ENCODE results near the gene RPTOR.

Gene RPTOR

GRCh38 chr17:80668375-80669148 is 123.9 kb downstream of the RPTOR start:
- DNase-seq = no peak

DNA sequence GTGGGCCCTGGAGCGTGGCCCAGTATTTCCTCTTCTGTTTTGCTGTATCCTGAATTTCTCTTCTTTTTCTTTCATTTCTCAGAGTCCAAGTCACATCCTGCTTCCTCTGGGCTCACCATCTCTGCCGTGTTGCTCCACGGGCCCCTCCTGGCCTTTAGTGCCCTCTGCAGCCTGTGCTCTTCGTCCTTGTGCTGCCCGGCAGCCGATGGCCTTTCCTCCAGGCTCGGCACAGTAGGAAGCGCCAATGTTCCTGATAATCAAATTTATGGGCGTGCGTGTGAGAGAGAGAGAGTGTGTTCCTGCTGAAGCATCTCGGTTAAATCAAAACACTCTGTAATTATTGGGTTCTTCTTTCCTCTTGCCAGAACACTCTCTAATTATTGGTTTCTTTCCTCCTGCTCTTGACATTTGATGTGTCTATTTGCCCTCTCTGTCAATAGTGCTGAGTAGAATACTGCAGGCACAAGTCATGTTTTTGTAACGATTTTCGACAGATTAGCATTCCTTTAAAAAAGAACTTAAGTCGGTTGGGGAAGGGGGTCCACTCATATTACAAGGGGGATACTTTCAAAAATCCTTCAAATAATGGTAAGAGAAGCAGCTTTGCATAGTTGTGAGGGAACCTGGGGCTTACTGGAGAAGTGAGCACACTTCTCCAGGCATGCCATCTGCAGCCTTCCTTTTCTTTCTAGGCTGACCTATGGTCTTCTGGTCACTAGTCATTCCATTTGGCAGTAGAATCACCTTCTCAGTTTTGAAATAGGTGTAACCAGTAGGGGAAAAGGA is 126.6 kb downstream of the RPTOR start:
- DNase-seq = no peak

GRCh38 chr17:80671825-80672110 is 127.1 kb downstream of the RPTOR start:
- DNase-seq = no peak

DNA sequence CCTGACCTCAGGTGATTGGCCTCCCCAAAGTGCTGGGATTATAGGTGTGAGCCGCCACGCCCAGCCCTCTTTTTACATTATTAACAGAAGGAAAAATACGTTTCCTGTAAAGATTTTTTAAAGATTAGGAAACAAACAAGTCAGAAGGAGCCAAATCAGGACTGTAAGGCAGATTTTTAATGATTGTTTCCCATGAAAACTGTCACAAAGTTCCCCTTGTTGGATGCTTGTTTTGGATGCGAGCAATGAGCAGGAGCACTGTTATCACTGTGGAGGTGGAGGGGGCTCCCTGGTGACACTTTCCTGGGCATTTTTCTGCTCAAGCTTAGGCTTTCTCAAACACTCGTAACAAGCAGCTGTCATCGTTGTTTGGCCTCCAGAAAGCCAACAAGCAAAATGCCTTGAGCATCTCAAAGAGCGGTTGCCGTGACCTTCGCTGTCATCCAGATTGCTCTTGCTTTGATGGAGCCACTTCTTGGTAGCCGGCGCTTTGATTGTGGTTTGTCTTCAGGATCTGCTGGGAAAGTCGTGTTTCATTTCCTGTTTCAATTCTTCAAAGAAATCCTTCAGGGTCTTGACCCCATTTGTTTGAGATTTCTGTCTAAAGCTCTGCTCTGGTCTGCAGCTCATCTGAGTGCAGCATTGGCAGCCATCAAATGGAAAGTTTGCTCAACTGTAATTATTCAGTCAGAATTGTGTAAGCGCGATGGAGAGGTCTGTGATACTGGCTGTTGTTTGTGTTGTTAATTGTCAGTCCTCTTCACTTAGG is 128.7 kb downstream of the RPTOR start:
- DNase-seq = no peak

DNA sequence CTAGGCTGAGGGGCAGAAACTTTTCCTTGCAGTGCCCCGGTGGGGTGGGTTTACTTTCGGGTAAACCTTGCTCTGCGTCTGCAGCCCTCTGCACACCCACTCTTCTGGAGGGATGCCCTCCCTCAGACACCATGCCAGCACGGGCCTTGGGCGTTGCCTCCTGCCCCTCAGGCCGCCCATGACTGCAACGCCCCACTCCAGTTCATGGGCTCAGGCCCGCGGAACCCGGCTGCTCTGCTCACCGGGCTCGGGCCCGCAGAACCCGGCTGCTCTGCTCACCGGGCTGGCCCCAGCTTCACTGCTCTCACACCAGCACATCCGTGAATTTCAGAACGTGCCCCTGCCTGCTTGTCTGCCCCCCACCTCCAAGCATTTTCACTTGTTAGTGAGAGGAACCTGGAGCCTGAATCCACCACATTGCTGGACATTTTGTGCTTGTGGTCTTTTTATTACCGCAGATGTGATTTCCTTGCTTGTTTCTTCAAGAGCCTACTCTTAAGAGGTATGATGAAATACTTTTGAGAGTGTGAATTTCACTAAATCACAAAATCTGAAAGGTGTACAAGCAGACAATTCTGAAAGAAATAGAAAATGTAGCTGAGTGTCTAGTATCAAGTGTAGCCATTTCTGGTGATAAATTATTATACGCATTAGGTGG is 130.9 kb downstream of the RPTOR start:
- DNase-seq = no peak

- DNase-seq = no peak
These were observed 131.4 kb downstream of the RPTOR start for GRCh38 chr17:80676096-80676466.

DNA sequence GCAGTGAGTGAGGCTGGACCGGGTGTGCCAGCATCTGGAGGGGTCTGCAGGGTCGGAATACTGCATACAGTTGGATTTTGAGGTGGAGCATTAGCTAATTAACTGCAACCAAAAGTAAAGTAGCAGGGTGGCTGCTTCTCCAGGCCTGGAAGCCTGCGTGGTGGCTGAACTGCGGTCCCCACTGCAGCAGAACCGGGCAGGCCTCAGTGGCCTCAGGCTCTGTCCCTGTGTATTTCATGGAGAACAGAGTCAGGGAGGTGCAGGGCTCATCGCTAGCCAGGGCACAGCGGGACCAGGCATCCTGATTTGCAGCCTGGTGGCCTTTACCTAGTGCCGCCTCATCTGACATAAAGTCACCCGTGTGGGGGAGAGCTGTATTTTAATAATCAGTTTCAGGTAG is 131.9 kb downstream of the RPTOR start:
- DNase-seq = no peak

DNA sequence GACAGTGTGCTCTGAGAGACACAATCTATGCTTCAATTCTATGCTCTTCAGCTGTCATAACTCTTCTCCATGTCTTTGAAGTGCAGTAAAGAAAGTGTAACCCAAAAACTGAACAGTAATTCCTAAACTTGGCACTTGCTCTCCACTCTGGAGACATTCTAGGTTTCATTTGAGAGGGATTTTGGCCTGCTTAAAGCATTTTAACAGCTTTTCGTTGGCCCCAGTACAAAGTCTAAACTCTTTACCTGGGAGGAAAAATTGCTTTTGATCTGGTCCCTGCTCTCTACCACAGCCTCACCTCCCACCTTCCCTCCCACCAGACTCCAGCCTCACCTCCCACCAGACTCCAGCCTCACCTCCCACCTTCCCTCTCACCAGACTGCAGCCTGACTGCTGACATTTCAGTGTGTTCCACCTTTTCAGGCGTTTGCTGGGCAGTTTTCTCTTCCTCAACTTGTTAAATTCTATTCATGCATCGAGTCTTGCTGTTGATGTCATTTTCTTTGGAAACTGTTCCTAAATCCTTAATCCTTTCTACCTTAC is 132.6 kb downstream of the RPTOR start:
- DNase-seq = no peak

DNA sequence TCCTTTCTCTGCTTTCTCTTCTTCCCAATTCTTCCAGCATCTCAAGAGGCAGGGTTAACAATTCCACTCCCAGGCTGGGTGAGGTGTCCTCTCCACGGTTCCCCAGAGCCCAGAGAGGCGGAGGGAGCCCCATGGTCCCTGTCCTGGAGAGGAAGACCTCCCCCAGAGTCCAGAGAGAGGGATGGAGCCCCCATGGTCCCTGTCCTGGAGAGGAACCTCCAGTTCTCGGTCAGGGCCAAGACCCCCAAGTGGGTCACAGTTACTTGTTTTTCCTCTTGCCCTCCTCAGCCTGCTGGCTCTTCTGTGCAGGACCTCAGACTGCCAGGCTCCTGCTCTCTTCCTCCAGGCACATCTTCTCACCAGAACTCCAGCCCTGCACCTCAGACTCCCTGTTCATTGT is 135.2 kb downstream of the RPTOR start:
- peak; percentile 20 for DNase-seq

DNA sequence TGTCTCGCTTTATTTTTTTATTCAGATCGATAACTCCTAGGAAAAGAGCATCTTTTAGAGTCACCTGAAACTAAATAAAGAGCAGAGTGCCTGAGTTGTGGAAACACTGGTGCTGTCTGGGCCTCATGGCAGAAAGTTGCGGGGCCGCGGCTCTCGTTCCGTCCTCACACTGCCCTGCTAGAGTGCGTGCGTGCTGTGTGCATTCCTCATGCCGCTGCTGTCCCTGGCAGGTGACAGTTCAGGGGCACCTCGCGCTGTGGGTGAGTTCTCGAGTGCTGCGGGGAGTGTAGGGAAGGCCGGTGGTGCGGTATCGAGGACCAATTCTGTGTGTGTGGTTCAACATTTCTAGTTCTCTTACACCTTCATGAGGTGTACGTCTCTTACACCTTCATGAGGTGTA is 136.6 kb downstream of the RPTOR start:
- DNase-seq = no peak

DNA sequence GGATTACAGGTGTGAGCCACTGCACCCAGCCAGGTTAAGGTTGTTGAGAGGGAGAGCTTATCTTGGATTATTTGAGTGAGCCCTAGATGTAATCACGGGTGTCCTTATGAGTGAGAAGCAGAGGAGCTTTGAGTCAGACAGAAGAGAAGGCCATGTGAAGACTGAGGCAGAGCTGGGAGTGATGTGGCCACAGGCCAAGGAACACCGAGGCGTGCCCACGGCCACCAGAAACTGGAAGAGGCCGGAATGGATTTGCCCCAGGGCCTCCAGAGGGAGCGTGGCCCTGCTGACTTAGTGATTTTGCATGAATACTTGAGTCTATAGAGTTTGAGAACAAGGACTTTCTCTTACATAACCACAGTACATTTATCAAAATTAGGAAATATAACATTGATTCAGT is 137.7 kb downstream of the RPTOR start:
- DNase-seq = no peak

DNA sequence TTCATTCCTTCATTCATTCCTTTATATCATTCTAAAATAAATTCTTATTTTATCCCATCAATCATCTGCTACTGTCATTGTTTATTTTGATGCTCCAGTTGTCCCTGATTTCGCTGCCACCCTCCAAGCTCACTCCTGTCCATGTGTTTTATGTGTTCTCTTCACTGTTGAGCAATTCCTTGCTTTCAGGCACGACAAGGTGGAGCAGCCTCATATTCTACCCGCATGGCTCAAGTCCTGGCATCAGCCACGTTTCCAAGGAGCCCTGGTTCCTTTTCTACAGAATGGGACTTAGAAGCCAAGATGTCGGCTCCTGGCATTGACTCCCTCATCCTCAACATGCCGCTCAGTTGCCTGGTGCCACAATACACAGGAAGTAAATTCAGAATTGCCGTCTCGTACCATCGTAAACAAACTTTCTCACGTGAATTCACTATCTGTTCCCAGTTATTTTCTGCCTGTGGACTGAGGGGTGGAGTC is 139.0 kb downstream of the RPTOR start:
- DNase-seq = no peak

DNA sequence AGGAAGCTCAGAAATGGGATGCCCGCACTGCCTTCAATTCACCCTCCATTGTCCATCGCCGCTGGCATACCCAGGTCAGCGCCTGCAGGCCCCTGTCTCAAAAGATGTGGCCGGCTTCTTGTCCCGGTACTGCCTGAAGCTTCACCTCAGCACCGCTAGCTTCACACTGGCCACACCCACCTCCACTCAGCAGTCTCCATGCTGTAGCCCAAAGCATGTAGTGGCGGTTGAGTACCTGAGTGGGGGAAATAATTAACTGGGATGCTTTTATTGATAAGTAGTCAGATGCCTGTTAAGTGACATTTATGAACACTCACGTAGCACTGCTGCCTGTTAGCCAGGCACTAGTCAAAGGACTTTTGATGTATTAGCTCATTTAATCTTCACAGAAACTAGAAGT is 143.2 kb downstream of the RPTOR start:
- no peak for DNase-seq

DNA sequence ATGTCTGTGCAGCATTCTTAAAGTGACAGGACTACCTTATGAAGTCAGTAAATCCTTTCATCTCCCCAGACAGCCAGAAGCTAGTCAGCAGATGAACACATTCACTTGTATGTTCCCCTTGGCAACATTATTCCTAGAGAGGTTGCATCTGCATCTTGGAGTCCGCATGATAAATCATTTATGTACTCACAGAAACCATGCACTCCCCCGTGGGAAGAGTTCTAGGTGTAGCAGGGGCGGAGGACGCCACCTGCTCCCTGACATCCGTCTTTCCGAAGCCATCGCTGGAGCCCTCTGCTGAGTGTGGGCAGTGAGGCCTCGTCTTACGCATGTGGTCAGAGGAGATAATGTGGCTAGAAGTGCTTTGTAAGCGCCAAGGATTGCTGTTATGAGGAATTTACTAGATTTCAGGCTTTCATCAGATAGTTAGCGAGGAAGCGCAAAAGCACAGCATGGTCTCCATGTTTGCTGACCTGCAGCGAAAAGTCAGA is 144.5 kb downstream of the RPTOR start:
- DNase-seq = no peak

DNA sequence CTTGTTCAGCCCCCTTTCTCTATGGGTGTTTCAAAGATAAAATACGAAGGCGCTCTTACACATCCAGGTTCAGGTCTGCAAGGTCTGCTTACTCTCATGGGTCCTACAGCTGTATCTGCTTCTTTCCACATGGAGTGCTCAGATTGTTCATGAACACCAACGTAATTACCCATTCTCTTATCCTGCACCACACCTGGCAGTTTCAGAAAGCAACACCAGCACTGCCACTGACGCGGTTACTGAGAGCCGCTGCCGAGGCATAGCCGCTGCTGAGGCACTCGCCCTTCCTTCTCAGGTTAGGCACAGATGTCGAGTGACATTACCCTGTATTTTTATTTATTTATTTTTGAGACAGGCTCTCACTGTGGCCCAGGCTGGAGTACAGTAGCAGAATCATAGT is 147.1 kb downstream of the RPTOR start:
- DNase-seq = no peak

- DNase-seq = no peak
These were observed 148.4 kb downstream of the RPTOR start for GRCh38 chr17:80692931-80693467.

DNA sequence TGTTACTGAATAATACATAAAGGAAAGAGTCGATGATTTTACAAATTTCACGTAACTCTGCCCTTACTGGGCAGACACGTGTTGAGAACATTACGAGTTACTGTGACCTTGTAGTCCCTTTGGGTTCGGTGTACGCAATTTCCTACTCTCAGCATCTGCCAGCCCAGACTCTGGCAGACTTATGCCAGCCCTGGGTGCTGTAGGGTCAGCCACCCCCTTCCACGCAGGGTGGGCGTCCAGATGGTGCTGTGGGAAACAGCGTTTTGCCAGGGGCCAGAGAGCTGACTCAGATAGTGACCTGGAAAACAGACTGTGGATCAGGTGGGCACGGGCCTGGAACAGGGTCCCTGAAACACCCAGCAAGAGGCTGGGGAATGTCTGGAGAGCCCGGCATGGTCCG is 148.9 kb downstream of the RPTOR start:
- no peak for DNase-seq

DNA sequence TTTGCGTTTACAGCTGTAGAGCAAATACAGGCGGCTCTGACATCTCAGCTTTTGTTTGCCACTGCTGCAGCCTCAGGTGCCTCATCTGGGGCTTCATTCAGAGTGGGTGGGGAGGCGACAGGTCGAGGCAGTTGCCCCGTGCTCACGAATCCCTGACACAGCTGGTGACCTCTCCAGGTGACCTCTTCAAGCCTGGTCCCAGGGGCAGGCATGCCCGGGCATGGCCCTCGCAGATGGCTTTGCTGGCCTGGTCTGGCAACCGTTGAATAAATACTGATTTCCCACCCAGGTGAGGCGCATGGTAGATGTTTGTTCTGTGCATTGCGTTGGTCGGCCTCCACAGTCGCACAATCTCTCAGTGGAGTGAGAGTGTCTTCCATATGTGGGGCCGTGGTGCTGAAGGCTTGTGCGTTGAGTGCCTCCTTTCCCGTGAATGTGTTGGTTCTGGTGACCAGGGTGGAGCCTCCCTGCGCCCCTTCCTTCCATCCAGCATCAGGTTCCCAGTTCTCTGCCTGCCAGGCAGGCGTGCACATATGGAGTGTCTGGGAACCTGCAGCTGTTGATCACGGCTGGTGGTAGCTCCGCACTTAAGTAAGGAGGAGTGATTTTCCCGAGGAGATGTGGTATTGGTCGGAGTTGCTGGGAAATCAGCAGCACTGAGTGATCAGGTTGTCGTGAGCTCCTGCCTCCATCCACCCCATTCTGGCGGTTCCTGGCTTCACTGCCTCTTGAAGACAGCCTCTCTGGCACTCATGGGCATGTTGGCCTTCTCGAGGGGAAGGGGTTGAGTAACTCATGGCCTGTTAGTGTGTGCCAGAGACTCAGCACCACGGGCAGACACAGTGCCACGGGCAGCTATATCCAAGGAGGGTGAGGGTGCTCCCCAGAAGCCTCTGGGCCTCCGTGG is 149.7 kb downstream of the RPTOR start:
- no peak for DNase-seq

GRCh38 chr17:80694992-80695912 is 150.6 kb downstream of the RPTOR start:
- DNase-seq = no peak

DNA sequence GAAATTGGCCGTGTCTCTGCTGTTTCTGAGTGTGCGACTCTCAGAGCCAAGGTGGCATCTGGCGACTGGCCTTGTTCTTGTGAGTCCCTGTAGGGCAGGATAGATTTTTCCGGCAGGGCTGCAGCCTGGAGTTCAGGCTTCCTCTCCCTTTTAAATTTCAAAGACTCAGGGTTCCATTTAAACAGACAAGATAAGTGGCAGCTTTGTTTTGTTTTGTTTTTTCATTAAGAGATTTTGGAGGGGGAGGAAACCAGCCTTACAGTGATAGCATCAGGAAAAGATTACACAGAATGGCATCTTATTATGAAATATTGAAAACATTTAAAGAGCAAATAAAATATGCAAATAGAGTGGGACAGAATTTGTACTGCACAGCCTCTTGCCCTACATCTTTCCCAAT is 151.3 kb downstream of the RPTOR start:
- DNase-seq = no peak

Measured in EL (cell line).